H1 (cell line): Measurements from ENCODE around the gene RHEB. TPM values are rescaled to one million over a fixed set of nuclear protein-coding genes. Genes with fewer than 3 reads are reported as not detected.

ENCODE experiments used
- CTCF ChIA-PET: fragments of 300-600 bp; sonication (Branson Sonifier 250); formaldehyde crosslinking; loops from one replicate; lab custom pipeline; 2021; ENCODE audit not compliant: partially characterized antibody; lab: Charles Lee
- POLR2A ChIA-PET: fragments of 300-600 bp; sonication (Branson Sonifier 250); formaldehyde crosslinking; loops from one replicate; lab custom pipeline; 2021; ENCODE audit warnings: inconsistent platforms; ENCODE audit not compliant: partially characterized antibody; lab: Charles Lee
- DNase-seq, 2 experiments: peaks; one replicate each; pipeline versions ENCODE4 v3.0.0 to v3.0.0-alpha.2; 2010 to 2022; ENCODE audit warnings: low spot score in 2 of 2, low read depth in 1 of 2, mixed read lengths in 1 of 2
- FAIRE-seq: peaks from 2 replicates; lab custom pipeline; 2011; peaks lifted over from hg19 to GRCh38; lab: Jason Lieb, UNC
- H2AFZ ChIP-seq: 2 replicates; pipeline ENCODE4 v1.8.1; 2012; ENCODE audit warnings: low read length, inconsistent platforms
- H2AK5ac ChIP-seq: 2 replicates; pipeline ENCODE4 v1.6.1; 2013; ENCODE audit warnings: low read depth, low read length
- H2BK120ac ChIP-seq: replicated peaks from 2 replicates; pipeline ENCODE3; 2013; ENCODE audit warnings: low read depth, low read length, inconsistent platforms
- H2BK12ac ChIP-seq: 2 replicates; pipeline ENCODE4 v1.6.1; 2013; ENCODE audit warnings: low read depth, low read length
- H2BK15ac ChIP-seq: 2 replicates; pipeline ENCODE4 v1.6.1; 2013; ENCODE audit warnings: low read length
- H2BK20ac ChIP-seq: 2 replicates; pipeline ENCODE4 v1.6.1; 2013; ENCODE audit warnings: low read length
- H2BK5ac ChIP-seq: 2 replicates; pipeline ENCODE4 v1.6.1; 2013; ENCODE audit warnings: low read depth, low read length
- H3K14ac ChIP-seq: 2 replicates; pipeline ENCODE4 v1.6.1; 2013; ENCODE audit warnings: inconsistent platforms; ENCODE audit not compliant: insufficient read length
- H3K18ac ChIP-seq: 2 replicates; pipeline ENCODE4 v1.6.1; 2013; ENCODE audit warnings: low read length; ENCODE audit errors: extremely low read depth
- H3K23ac ChIP-seq: 2 replicates; pipeline ENCODE4 v1.6.1; 2013; ENCODE audit warnings: inconsistent platforms; ENCODE audit not compliant: insufficient read length
- H3K23me2 ChIP-seq: 2 replicates; pipeline ENCODE4 v1.6.1; 2013; ENCODE audit warnings: low read depth, low read length
- H3K27ac ChIP-seq: 2 replicates; pipeline ENCODE4 v1.6.1; 2011; ENCODE audit warnings: low read depth, low read length, inconsistent platforms
- H3K27me3 ChIP-seq, 4 experiments: replicated peaks in 1 of 4; 1 replicate in 1 of 4; 2 replicates in 3 of 4; pipeline versions ENCODE4 v1.6.1 to v1.8.1; 2011 to 2013; ENCODE audit warnings: low read length in 3 of 4, mild to moderate bottlenecking in 3 of 4, inconsistent platforms in 2 of 4, mixed read lengths in 2 of 4, moderate library complexity in 1 of 4; ENCODE audit not compliant: control insufficient read depth in 3 of 4, insufficient read depth in 3 of 4; ENCODE audit errors: extremely low read depth in 1 of 4
- H3K36me3 ChIP-seq, 4 experiments: 2 replicates each; pipeline versions ENCODE4 v1.6.1 to v1.8.1; 2011 to 2013; ENCODE audit warnings: mild to moderate bottlenecking in 4 of 4, low read length in 3 of 4, moderate library complexity in 2 of 4, control low read depth in 1 of 4, inconsistent platforms in 1 of 4; ENCODE audit not compliant: insufficient read depth in 4 of 4, control insufficient read depth in 2 of 4
- H3K4ac ChIP-seq: replicated peaks from 2 replicates; pipeline ENCODE3; 2013; ENCODE audit warnings: low read length, low read depth, mixed read lengths, inconsistent platforms; ENCODE audit not compliant: insufficient read length
- H3K4me1 ChIP-seq, 4 experiments: replicated peaks in 1 of 4; 1 replicate in 1 of 4; 2 replicates in 3 of 4; pipeline versions ENCODE4 v1.6.1 to v1.8.1; 2011 to 2013; ENCODE audit warnings: low read length in 3 of 4, inconsistent platforms in 2 of 4, mixed read lengths in 1 of 4; ENCODE audit not compliant: insufficient read depth in 4 of 4, control insufficient read depth in 3 of 4
- H3K4me2 ChIP-seq, 2 experiments: 2 replicates each; pipeline versions ENCODE4 v1.6.1 to v1.8.1; 2011 to 2013; ENCODE audit warnings: low read depth in 2 of 2, low read length in 2 of 2, control low read depth in 1 of 2, inconsistent platforms in 1 of 2, mild to moderate bottlenecking in 1 of 2; ENCODE audit not compliant: insufficient read depth in 1 of 2
- H3K4me3 ChIP-seq, 4 experiments: fragments of 200-600, 300-600 bp in 1 of 4; sonication (generic), shearing (Covaris generic), sonication (Bioruptor Twin) in 1 of 4; 2 replicates each; pipeline versions ENCODE4 v1.5.1 to v1.8.1; 2011 to 2016; ENCODE audit warnings: low read length in 4 of 4, low read depth in 3 of 4, control low read depth in 2 of 4, inconsistent platforms in 2 of 4, mild to moderate bottlenecking in 2 of 4, mixed read lengths in 1 of 4, moderate library complexity in 1 of 4; ENCODE audit not compliant: insufficient read depth in 2 of 4; ENCODE audit errors: extremely low read depth in 1 of 4
- H3K56ac ChIP-seq: replicated peaks from 2 replicates; pipeline ENCODE3; 2013; ENCODE audit warnings: low read depth, mild to moderate bottlenecking, mixed read lengths, low read length, inconsistent platforms; ENCODE audit not compliant: insufficient read length
- H3K79me1 ChIP-seq: 2 replicates; pipeline ENCODE4 v1.6.1; 2013; ENCODE audit warnings: low read depth, low read length, control low read depth
- H3K79me2 ChIP-seq, 2 experiments: 2 replicates each; pipeline versions ENCODE4 v1.6.1 to v1.8.1; 2012 to 2013; ENCODE audit warnings: low read length in 2 of 2, mild to moderate bottlenecking in 2 of 2, inconsistent platforms in 1 of 2; ENCODE audit not compliant: insufficient read depth in 2 of 2, control insufficient read depth in 1 of 2
- H3K9ac ChIP-seq, 4 experiments: replicated peaks in 1 of 4; 1 replicate in 1 of 4; 2 replicates in 3 of 4; pipeline versions ENCODE4 v1.6.1 to v1.8.1; 2011 to 2013; ENCODE audit warnings: low read depth in 3 of 4, low read length in 3 of 4, control low read depth in 2 of 4, mild to moderate bottlenecking in 2 of 4, moderate library complexity in 2 of 4, inconsistent platforms in 1 of 4; ENCODE audit errors: extremely low read depth in 1 of 4
- H3K9me3 ChIP-seq, 2 experiments: 2 replicates each; pipeline versions ENCODE4 v1.6.1 to v1.8.1; 2012 to 2013; ENCODE audit warnings: mild to moderate bottlenecking in 2 of 2, moderate library complexity in 2 of 2, control low read depth in 1 of 2, inconsistent platforms in 1 of 2, low read depth in 1 of 2, low read length in 1 of 2, mixed read lengths in 1 of 2; ENCODE audit not compliant: insufficient read depth in 2 of 2
- H4K20me1 ChIP-seq, 2 experiments: replicated peaks in 1 of 2; 2 replicates each; pipeline versions ENCODE3 to v1.8.1; 2011 to 2013; ENCODE audit warnings: inconsistent platforms in 2 of 2, low read length in 2 of 2, mild to moderate bottlenecking in 1 of 2; ENCODE audit not compliant: insufficient read depth in 2 of 2, control insufficient read depth in 1 of 2
- H4K5ac ChIP-seq: 2 replicates; pipeline ENCODE4 v1.6.1; 2013; ENCODE audit warnings: low read length, low read depth, mixed read lengths, inconsistent platforms; ENCODE audit not compliant: insufficient read length
- H4K8ac ChIP-seq: 2 replicates; pipeline ENCODE4 v1.8.0; 2013; ENCODE audit warnings: mild to moderate bottlenecking, moderate library complexity, low read length, inconsistent platforms; ENCODE audit not compliant: insufficient read depth; ENCODE audit errors: extremely low read depth
- H4K91ac ChIP-seq: replicated peaks from 2 replicates; pipeline ENCODE3; 2013; ENCODE audit warnings: low read length, mixed read lengths, inconsistent platforms; ENCODE audit not compliant: insufficient read length
- GTF2F1 ChIP-seq: IDR thresholded peaks from 2 replicates; pipeline ENCODE4 v1.6.1; 2012; ENCODE audit warnings: low read depth, low read length, improper control_type of control experiment, borderline replicate concordance
- JUN ChIP-seq: IDR thresholded peaks from 2 replicates; pipeline ENCODE4 v1.6.1; 2011; ENCODE audit warnings: low read depth, mild to moderate bottlenecking, improper control_type of control experiment, low read length
- POLR2AphosphoS5 ChIP-seq: IDR thresholded peaks from 2 replicates; pipeline ENCODE4 v1.6.1; 2011; ENCODE audit warnings: low read depth, low read length
- POU5F1 ChIP-seq: IDR thresholded peaks from 2 replicates; pipeline ENCODE4 v1.6.1; 2011; ENCODE audit warnings: low read depth, mild to moderate bottlenecking, low read length, moderate library complexity
- RXRA ChIP-seq: IDR thresholded peaks from 2 replicates; pipeline ENCODE4 v1.6.1; 2011; ENCODE audit warnings: low read depth, mild to moderate bottlenecking, low read length, moderate library complexity; ENCODE audit not compliant: insufficient read depth
- SAP30 ChIP-seq: fragments of 300-600 bp; sonication (generic); IDR thresholded peaks from 2 replicates; pipeline ENCODE4 v1.7.1; 2012; ENCODE audit warnings: low read length, moderate library complexity, mild to moderate bottlenecking, inconsistent platforms; ENCODE audit not compliant: insufficient read depth, insufficient replicate concordance
- SIN3A ChIP-seq, 2 experiments: IDR thresholded peaks in 1 of 2; conservative IDR thresholded peaks in 1 of 2; 2 replicates each; pipeline ENCODE4 v1.6.1; 2011 to 2012; ENCODE audit warnings: low read length in 2 of 2, improper control_type of control experiment in 1 of 2, low read depth in 1 of 2, mild to moderate bottlenecking in 1 of 2
- SP1 ChIP-seq: IDR thresholded peaks from 2 replicates; pipeline ENCODE4 v1.6.1; 2011; ENCODE audit warnings: low read depth, low read length
- SP4 ChIP-seq: IDR thresholded peaks from 2 replicates; pipeline ENCODE4 v1.6.1; 2012; ENCODE audit warnings: low read length, inconsistent platforms
- SUZ12 ChIP-seq: fragments of 200-600 bp; sonication (generic); IDR thresholded peaks from 2 replicates; pipeline ENCODE4 v1.6.1; 2012; ENCODE audit warnings: mild to moderate bottlenecking, inconsistent platforms, low read length, moderate library complexity, mixed read lengths
- TAF1 ChIP-seq: IDR thresholded peaks from 2 replicates; pipeline ENCODE4 v1.6.1; 2011; ENCODE audit warnings: mild to moderate bottlenecking, low read depth, low read length
- TBP ChIP-seq: IDR thresholded peaks from 2 replicates; pipeline ENCODE4 v1.6.1; 2011; ENCODE audit warnings: low read depth, low read length, improper control_type of control experiment
- TEAD4 ChIP-seq: IDR thresholded peaks from 2 replicates; pipeline ENCODE4 v1.6.1; 2012; ENCODE audit warnings: low read depth, low read length, inconsistent platforms, mixed read lengths
- WGBS, 2 experiments: shearing (Covaris generic) in 1 of 2; methylation state at CpG; one replicate each; pipeline versions ENCODE4 v1.1.6 to v1.1.7; 2013 to 2015; ENCODE audit warnings: low lambda C conversion rate in 2 of 2, mixed read lengths in 2 of 2, inconsistent platforms in 1 of 2, low coverage in 1 of 2, missing lambda C conversion rate in 1 of 2; ENCODE audit not compliant: insufficient replicate concordance in 2 of 2, insufficient coverage in 1 of 2, insufficient read length in 1 of 2; ENCODE audit errors: extremely low coverage in 1 of 2, missing lambda C conversion rate in 1 of 2; 5-methylcytosine and 5-hydroxymethylcytosine counted together
- polyA plus RNA-seq, 7 experiments: library from polyadenylated mRNA; depleted of rRNA in 3 of 7; stranded (reverse) in 5 of 7; unstranded in 2 of 7; fragments of >200 nt in 5 of 7; fragments of 200-250 nt in 2 of 7; gene quantifications; 1 replicate in 5 of 7; 2 replicates in 1 of 7; 4 replicates in 1 of 7; pipeline versions ENCODE4 v1.2.1 to v1.2.3, GENCODE V29; 2011 to 2013; ENCODE audit warnings: missing spikeins in 2 of 7, mixed read lengths in 2 of 7
- total RNA-seq: library from RNA; stranded (reverse); fragmentation: NEBNext Ultra II Directional; extraction: Animal tissue kit (Norgen Biotek cat#: 25700); gene quantifications from 2 replicates; pipeline ENCODE4 v1.2.1, GENCODE V29; 2021

The RHEB gene
- total and polyA plus RNA-seq, 2 of the 8 experiments (the other 6 are each of a cell fraction or from before 2014, with no cell fraction given), result 60.8 to 132 TPM

DNA sequence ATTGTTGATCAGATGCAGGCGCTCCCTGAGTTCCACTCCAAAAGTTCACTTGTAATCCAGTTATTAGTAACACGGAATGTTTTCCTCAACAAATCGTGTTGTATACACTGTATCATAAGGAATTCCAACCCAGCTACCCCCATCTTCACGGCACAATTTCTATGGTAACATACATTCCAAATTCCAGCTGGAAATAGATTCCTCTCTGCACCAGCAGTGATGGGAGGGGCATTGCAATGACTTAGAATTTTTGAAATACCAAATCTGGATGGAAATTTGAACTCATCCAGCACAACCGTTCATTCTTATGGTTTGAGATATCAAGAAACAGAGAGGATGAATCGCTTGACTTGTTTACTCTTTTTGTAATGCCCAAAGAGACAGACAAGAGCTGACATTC, 38.9 kb upstream of the RHEB start:
- Histone ChIP-seq H3K4ac (no peak overlapping the region), H4K20me1 (no peaks in the 10 kb centered on the region), H2BK20ac (no peak overlapping the region), H2AK5ac (no peak overlapping the region), H3K4me3 (no peak overlapping the region), H3K23me2 (no peaks in the 10 kb centered on the region), H2BK120ac (no peak overlapping the region), H3K79me2 (no peaks in the 10 kb centered on the region), H3K4me1 (no peaks in the 10 kb centered on the region; a peak in 2 of 7 replicates), H3K27me3 (no peaks in the 10 kb centered on the region), H3K14ac (no peak overlapping the region), H4K5ac (no peak overlapping the region), H3K18ac (no peak overlapping the region), H3K4me2 (no peak overlapping the region), H2AFZ (no peak overlapping the region), H3K27ac (no peak overlapping the region), H3K9me3 (no peaks in the 10 kb centered on the region), H3K56ac (no peak overlapping the region), H3K79me1 (no peaks in the 10 kb centered on the region), H2BK5ac (no peak overlapping the region), H3K36me3 (no peaks in the 10 kb centered on the region), H2BK15ac (no peak overlapping the region), H2BK12ac (no peak overlapping the region), H4K8ac (no peak overlapping the region), H3K23ac (no peak overlapping the region), H3K9ac (no peak overlapping the region), H4K91ac (no peak overlapping the region)
- POLR2A ChIA-PET, result no interaction called here
- DNase-seq (no peak), FAIRE-seq (no peak)
- WGBS, 2 experiments, result 91% methylated on average over 6 of the region's 6 CpGs; no CpG with 5 or more reads in 1 of the 2 experiments
- CTCF ChIA-PET, result interaction anchor here (0.7 to 1.0 kb wide), 5 partner anchors 11 to 224 kb away, joined by 3 to 4 read pairs (median 3); no protein-coding TSS in a partner anchor
- TF ChIP-seq GTF2F1 (no peak), POLR2AphosphoS5 (no peak), SP1 (no peak), JUN (no peak), POU5F1 (no peak), SUZ12 (no peak), TEAD4 (no peak), SAP30 (no peak), RXRA (no peak), SP4 (no peak), TBP (no peak), TAF1 (no peak), SIN3A (conservative IDR thresholded peaks at IDR 0.05 in 1 of 2, IDR thresholded peaks at IDR 0.05 in 1 of 2; ENCODE audit: low read depth in 1 of 2, low read length in 2 of 2) (no peak)
